MM.1S (cell line): ENCODE results near the gene GALNT9.

ENCODE experiments used
- EZH2 ChIP-seq: fragments of 300-600 bp; sonication (generic); optimal IDR thresholded peaks from 2 replicates; pipeline ENCODE3; 2017; ENCODE audit warnings: low read depth, mild to moderate bottlenecking, antibody characterized with exemption, low read length, mixed read lengths
- TF ChIP-seq, protein P1 (sequence below): fragments of 300-600 bp; sonication (generic); IDR thresholded peaks from 2 replicates; pipeline ENCODE4 v1.5.1; 2016; ENCODE audit warnings: antibody characterized with exemption, low read length, mixed read lengths

DNA sequence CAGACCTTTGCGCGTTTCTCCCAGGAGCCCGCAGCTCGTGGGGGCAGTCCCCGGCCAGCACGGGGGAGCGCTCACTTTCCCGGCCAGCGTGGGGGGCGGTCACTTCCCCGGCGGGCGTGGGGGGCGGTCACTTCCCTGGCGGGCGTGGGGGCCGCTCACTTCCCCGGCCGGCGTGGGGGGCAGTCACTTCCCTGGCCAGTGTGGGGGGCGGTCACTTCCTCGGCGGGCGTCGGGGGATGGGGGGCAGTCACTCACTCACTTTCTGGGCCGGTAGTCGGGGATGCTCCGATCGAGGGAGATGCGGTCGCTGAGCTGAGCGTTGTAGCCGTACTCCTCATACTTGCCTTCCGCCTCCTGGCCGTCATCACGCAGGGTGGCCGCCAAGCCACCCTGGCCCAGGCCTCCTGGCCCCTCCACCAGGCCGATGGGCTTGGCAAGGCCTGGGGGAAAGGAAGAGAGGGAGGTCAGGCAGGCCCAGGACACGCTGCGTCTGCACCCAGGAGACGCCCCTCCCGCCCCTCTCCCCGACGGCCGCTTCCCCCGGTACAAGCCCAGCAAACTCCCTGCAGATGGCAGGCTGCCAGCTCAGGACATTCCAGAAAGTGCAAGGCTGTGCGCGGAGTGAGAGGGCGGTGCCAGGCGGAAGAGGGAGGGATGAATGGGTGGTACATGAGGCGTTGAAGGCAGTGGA, 43.3 kb downstream of the GALNT9 start:
- no peak for TF ChIP-seq EZH2
- TF ChIP-seq, protein P1, sequence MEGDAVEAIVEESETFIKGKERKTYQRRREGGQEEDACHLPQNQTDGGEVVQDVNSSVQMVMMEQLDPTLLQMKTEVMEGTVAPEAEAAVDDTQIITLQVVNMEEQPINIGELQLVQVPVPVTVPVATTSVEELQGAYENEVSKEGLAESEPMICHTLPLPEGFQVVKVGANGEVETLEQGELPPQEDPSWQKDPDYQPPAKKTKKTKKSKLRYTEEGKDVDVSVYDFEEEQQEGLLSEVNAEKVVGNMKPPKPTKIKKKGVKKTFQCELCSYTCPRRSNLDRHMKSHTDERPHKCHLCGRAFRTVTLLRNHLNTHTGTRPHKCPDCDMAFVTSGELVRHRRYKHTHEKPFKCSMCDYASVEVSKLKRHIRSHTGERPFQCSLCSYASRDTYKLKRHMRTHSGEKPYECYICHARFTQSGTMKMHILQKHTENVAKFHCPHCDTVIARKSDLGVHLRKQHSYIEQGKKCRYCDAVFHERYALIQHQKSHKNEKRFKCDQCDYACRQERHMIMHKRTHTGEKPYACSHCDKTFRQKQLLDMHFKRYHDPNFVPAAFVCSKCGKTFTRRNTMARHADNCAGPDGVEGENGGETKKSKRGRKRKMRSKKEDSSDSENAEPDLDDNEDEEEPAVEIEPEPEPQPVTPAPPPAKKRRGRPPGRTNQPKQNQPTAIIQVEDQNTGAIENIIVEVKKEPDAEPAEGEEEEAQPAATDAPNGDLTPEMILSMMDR = no peak
